HG02938 (cell line): Measurements from ENCODE around the gene IARS2.
A peak's percentile ranks its signal among the peaks of the same experiment; 100 is the strongest.
"Not testable (repeated sequence)": the region's sequence is repeated elsewhere in the genome, so short reads cannot be mapped to it uniquely, and the experiment has no call there.

Experiments used
- ATAC-seq: cut with Tn5 transposase; IDR thresholded peaks from one replicate; pipeline ENCODE4 v1.9.1; 2021; ENCODE audit warnings: mild to moderate bottlenecking, moderate library complexity; ENCODE audit not compliant: unreplicated experiment

Gene IARS2

GRCh38 chr1:220164116-220164515, 70.2 kb downstream of the IARS2 start:
- ATAC-seq = no peak

- no peak for ATAC-seq
These were observed 70.6 kb downstream of the IARS2 start for GRCh38 chr1:220164517-220164916.

- ATAC-seq = no peak
These were observed 72.9 kb downstream of the IARS2 start for GRCh38 chr1:220166853-220167252.

GRCh38 chr1:220169887-220170286, 76.0 kb downstream of the IARS2 start:
- not testable (repeated sequence) for ATAC-seq

- ATAC-seq = no peak
These were observed 77.0 kb downstream of the IARS2 start for GRCh38 chr1:220170836-220171526.

- no peak for ATAC-seq
These were observed 82.6 kb downstream of the IARS2 start for GRCh38 chr1:220176540-220176939.

GRCh38 chr1:220182111-220182510, 88.2 kb downstream of the IARS2 start:
- no peak for ATAC-seq

- ATAC-seq = no peak
These were observed 88.7 kb downstream of the IARS2 start for GRCh38 chr1:220182656-220183055.

- ATAC-seq = no peak
These were observed 90.6 kb downstream of the IARS2 start for GRCh38 chr1:220184506-220184905.

GRCh38 chr1:220186752-220187151, 92.8 kb downstream of the IARS2 start:
- ATAC-seq = no peak

- no peak for ATAC-seq
These were observed 94.6 kb downstream of the IARS2 start for GRCh38 chr1:220188538-220188937.

- peak; percentile 54 for ATAC-seq
These were observed 95.9 kb downstream of the IARS2 start for GRCh38 chr1:220189750-220190347.

- ATAC-seq = no peak
These were observed 101.8 kb downstream of the IARS2 start for GRCh38 chr1:220195701-220196100.
